Testis (tissue), 3 donors: ENCODE data around the gene CPSF4. TPM values are rescaled to one million over a fixed set of nuclear protein-coding genes. Genes with fewer than 3 reads are reported as not detected.

Experiments used
- DNase-seq: peaks from one replicate; pipeline ENCODE4 v3.0.0-alpha.2; 2019
- H3K27ac ChIP-seq, 2 donors: fragments of 200-600 bp; sonication (generic); one replicate each; pipeline ENCODE4 v1.5.1; 2019
- H3K27me3 ChIP-seq: fragments of 200-600 bp; sonication (generic); one replicate; pipeline ENCODE4 v1.5.1; 2019
- H3K36me3 ChIP-seq: fragments of 200-600 bp; sonication (generic); one replicate; pipeline ENCODE4 v1.5.1; 2017; ENCODE audit warnings: low read depth; ENCODE audit errors: missing control alignments
- H3K4me1 ChIP-seq: fragments of 200-600 bp; sonication (generic); one replicate; pipeline ENCODE4 v1.5.1; 2019
- H3K4me3 ChIP-seq, 2 donors: fragments of 200-600 bp; sonication (generic); one replicate each; pipeline ENCODE4 v1.5.1; 2017 to 2019
- H3K9me3 ChIP-seq: fragments of 200-600 bp; sonication (generic); one replicate; pipeline ENCODE4 v1.5.1; 2017
- CTCF ChIP-seq, 3 experiments: fragments of 450-650 bp in 2 of 3; fragments of 200-600 bp in 1 of 3; sonication (generic) in 1 of 3; IDR thresholded peaks; one replicate each; pipeline ENCODE4 v1.5.1; 2016 to 2019; ENCODE audit warnings: antibody characterized with exemption in 3 of 3, mild to moderate bottlenecking in 2 of 3, moderate library complexity in 1 of 3
- POLR2A ChIP-seq: fragments of 450-650 bp; IDR thresholded peaks from one replicate; pipeline ENCODE4 v1.6.1; 2017; ENCODE audit warnings: antibody characterized with exemption, mild to moderate bottlenecking, moderate library complexity
- WGBS, 2 donors: methylation state at CpG; one replicate each; pipeline ENCODE4 v1.1.5; 2018; 5-methylcytosine and 5-hydroxymethylcytosine counted together
- intact Hi-C: fragments of 100-400 bp; cut with DNase I; formaldehyde crosslinking; loops from one replicate; pipeline ENCODE4 v1.15.1; 2023; ENCODE audit warnings: low total_unique reads
- polyA plus RNA-seq: library from polyadenylated mRNA; stranded (reverse); fragments of 350-450 nt; fragmentation: Illumina TruSeq; extraction: RNeasy Lipid Tissue Mini Kit (QIAGEN cat#74804); gene quantifications from one replicate; pipeline ENCODE4 v1.2.3, GENCODE V29; 2014; ENCODE audit warnings: low read depth, low replicate concordance; ENCODE audit not compliant: insufficient read depth
- total RNA-seq, 2 donors: library from RNA; depleted of rRNA; stranded (reverse); fragments of >200 nt; gene quantifications; one replicate each; pipeline ENCODE4 v1.2.3, GENCODE V29; 2016

CPSF4 gene
- total and polyA plus RNA-seq, 3 donors from 2014 or later: 82.4 to 130 (median 107) TPM

GRCh38 chr7:99402854-99403253, 35.9 kb upstream of the CPSF4 start:
- Histone ChIP-seq H3K27me3 (no peaks in the 10 kb centered on the region), H3K4me1 (peaks cover 14% of the 10 kb centered on the region), H3K9me3 (no peaks in the 10 kb centered on the region), H3K4me3 (no peak overlapping the region), H3K27ac (no peak overlapping the region), H3K36me3 (no peaks in the 10 kb centered on the region)
- TF ChIP-seq POLR2A: no peak
- no peak for TF ChIP-seq CTCF (IDR thresholded peaks at IDR 0.05)
- 94 to 95% methylated on average over 3 of the region's 3 CpGs for WGBS, 2 donors
- intact Hi-C loops: no loop called here
- DNase-seq: no peak

GRCh38 chr7:99403764-99404163, 35.0 kb upstream of the CPSF4 start:
- no peaks in the 10 kb centered on the region for H3K36me3 ChIP-seq
- 82 to 87% methylated on average over 3 to 5 of the region's 5 CpGs for WGBS, 2 donors
- H3K27me3 ChIP-seq: no peaks in the 10 kb centered on the region
- no peaks in the 10 kb centered on the region for H3K9me3 ChIP-seq
- peaks cover 14% of the 10 kb centered on the region for H3K4me1 ChIP-seq
- H3K27ac ChIP-seq: no peak overlapping the region
- DNase-seq: no peak
- TF ChIP-seq CTCF (IDR thresholded peaks at IDR 0.05) (no peak), POLR2A (no peak)
- H3K4me3 ChIP-seq: no peak overlapping the region
- intact Hi-C loops: no loop called here

GRCh38 chr7:99404235-99404976, 34.3 kb upstream of the CPSF4 start:
- no peak for DNase-seq
- H3K36me3 ChIP-seq: no peaks in the 10 kb centered on the region
- TF ChIP-seq POLR2A (no peak), CTCF (IDR thresholded peaks at IDR 0.05) (no peak)
- no peak overlapping the region for H3K27ac ChIP-seq
- H3K4me3 ChIP-seq: no peak overlapping the region
- intact Hi-C loops: no loop called here
- H3K4me1 ChIP-seq: peaks cover 14% of the 10 kb centered on the region
- H3K27me3 ChIP-seq: no peaks in the 10 kb centered on the region
- no peaks in the 10 kb centered on the region for H3K9me3 ChIP-seq
- 79 to 82% methylated on average over 11 to 18 of the region's 18 CpGs for WGBS, 2 donors

GRCh38 chr7:99404977-99405320, 33.8 kb upstream of the CPSF4 start:
- intact Hi-C loops: no loop called here
- H3K36me3 ChIP-seq: no peaks in the 10 kb centered on the region

More at GRCh38 chr7:99404977-99405320, 33.8 kb upstream of the CPSF4 start:
- WGBS, 2 donors: 88 to 100% methylated on average over 8 to 10 of the region's 10 CpGs
- TF ChIP-seq CTCF (IDR thresholded peaks at IDR 0.05) (no peak), POLR2A (no peak)
- H3K4me1 ChIP-seq: peaks cover 18% of the 10 kb centered on the region
- no peak overlapping the region for H3K27ac ChIP-seq
- H3K27me3 ChIP-seq: no peaks in the 10 kb centered on the region
- H3K9me3 ChIP-seq: no peaks in the 10 kb centered on the region
- DNase-seq: no peak
- H3K4me3 ChIP-seq: no peak overlapping the region
